Measurements from ENCODE around the gene PNKD. TPM values are rescaled to one million over a fixed set of nuclear protein-coding genes. Genes with fewer than 3 reads are reported as not detected.

PNKD gene
- total RNA-seq, 1 donor: 26.8 TPM

DNA sequence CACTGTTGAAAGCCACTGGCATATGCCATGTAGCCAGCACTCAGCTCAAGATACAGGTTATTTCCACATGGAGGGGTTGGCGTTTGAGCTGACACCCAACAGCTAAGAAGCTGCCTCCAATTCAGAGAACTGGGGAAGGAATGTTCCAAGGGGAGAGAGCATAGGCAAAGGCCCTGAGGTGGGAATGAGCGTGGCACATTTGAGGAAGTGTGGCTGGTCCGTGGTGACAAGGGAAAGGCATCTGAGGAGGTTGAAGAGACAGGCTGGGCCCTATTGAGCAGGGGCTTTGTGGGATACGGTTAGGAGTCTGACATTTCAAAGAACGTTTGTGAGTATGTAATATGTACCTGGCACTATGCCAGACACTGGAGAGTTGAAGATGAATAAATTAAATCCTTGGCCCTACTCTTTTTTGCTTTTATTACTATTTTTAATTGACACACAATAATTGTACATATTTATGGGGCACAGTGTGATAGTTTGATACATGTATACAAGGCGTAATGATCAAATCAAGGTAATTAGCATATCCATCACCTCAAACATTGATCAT lies 49.6 kb downstream of the PNKD start:
- DNase-seq (ENCODE audit: low read depth): no peak
- H3K4me3 ChIP-seq (ENCODE audit: low read depth, low read length): no peak overlapping the region
- TF ChIP-seq, protein P1, sequence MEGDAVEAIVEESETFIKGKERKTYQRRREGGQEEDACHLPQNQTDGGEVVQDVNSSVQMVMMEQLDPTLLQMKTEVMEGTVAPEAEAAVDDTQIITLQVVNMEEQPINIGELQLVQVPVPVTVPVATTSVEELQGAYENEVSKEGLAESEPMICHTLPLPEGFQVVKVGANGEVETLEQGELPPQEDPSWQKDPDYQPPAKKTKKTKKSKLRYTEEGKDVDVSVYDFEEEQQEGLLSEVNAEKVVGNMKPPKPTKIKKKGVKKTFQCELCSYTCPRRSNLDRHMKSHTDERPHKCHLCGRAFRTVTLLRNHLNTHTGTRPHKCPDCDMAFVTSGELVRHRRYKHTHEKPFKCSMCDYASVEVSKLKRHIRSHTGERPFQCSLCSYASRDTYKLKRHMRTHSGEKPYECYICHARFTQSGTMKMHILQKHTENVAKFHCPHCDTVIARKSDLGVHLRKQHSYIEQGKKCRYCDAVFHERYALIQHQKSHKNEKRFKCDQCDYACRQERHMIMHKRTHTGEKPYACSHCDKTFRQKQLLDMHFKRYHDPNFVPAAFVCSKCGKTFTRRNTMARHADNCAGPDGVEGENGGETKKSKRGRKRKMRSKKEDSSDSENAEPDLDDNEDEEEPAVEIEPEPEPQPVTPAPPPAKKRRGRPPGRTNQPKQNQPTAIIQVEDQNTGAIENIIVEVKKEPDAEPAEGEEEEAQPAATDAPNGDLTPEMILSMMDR (IDR thresholded peaks at IDR 0.05; ENCODE audit: insufficient read depth, low read depth, low read length): no peak

DNA sequence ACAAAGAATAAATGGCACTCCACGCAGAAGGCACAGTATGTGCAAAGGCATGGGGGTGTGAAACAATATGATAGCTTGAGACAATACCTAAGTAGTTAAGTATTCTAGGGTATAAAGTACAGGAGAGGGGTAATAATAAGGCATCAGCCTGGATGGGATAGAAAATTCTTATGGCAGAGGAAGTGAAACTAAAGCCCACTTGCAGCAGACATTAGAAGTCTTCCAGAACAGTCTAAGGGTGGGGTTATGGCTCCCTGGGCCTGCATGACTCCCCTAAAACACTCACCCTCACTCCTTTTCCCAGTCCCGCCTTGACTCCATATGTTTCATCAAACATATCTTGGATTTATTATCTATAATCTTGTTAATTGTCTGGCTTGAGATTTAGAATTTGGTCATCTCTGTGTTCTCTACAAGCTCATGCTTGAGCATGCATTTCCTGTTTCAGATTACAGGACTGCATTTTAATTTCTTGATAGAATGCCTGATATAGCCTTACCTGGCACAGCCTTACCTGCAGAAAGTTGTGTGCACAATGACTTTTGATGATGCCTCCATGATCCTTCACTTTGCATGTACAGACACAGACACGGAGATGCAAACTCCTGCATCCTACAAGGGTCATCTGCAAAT lies 50.5 kb downstream of the PNKD start:
- TF ChIP-seq, protein P1 (IDR thresholded peaks at IDR 0.05; ENCODE audit: insufficient read depth, low read depth, low read length): no peak
- no peak for DNase-seq (ENCODE audit: low read depth)
- no peak overlapping the region for H3K4me3 ChIP-seq (ENCODE audit: low read depth, low read length)

DNA sequence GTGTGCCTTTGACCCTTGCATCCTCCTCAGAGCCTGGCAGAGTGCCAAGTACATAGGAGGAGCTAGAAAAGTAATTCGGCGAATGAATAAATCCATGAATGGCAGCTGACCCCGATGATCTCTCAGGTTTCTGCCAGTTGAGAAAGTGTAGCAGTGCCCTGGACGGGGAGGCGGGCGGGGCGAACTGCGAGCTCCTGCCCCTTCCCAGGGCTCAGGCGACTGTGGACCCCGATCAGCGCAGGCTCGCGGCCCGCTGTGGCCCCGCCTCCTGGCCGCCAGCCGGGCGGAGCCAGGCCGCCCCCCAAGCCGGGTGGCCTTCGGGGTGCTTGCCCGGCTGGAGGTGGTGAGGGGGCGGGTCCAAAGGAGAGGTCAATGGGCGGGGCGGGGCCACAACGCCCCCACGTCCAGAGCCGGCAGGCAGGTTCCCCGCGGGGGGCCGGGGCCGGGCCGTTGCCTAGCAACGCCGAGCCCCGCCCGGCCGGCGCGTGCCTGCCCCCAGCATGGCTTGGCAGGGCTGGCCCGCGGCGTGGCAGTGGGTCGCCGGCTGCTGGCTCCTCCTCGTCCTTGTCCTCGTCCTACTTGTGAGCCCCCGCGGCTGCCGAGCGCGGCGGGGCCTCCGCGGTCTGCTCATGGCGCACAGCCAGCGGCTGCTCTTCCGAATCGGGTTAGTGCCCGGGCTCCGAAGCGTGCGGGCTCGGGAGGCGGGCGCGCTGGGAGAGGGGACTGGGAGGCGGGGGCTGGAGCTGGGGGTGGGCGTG lies 52.6 kb downstream of the PNKD start:
- peak overlapping the region; percentile 82 for H3K4me3 ChIP-seq (ENCODE audit: low read depth, low read length)
- peak; percentile 98 for DNase-seq (ENCODE audit: low read depth)
- TF ChIP-seq, protein P1 (IDR thresholded peaks at IDR 0.05; ENCODE audit: insufficient read depth, low read depth, low read length): no peak

DNA sequence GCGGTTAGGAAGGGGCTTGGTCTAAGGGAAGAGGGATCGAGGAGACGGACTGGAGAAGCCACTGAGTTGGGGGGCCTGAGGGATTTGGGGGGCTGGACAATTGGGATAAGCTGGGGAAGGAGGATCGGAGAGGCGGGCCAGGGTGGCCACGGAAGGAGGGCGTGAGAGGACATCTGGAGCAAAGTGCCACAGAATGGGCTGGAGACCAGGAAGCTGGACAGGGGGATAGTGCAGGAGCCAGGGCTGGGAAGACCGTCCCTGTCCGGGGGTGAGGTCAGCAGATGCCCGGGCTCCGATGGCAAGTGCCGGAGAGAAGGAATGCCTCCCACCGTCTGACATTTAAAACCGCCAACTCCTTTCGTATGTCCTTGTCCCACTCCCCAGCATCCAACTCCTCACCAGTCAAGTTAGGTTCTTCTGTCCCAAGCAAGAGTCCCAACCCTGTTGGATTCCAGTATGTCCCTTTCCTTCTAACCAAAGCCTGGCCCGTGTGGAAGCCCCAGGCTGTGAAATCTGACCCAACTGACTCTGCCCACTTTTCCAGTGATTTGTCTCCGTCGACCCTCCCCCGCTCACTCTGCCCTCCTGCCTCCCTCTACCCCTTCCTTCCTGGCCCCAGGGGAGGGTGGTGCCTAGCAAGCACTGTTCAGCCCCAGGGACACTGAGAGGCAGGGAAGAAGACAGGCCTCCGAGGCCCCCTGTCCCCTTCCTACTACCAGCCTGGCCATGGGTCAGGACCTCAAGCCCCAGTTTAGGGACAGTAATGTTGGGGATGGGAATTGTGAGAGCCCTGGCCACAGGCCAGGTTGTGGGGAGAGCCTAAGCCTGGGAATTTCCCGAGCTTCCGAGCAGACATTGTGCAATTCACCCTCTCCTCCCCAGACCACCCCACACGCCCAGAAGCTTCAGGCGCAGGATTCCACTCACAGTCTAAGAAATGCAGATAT lies 53.5 kb downstream of the PNKD start:
- TF ChIP-seq, protein P1 (IDR thresholded peaks at IDR 0.05; ENCODE audit: insufficient read depth, low read depth, low read length): no peak
- H3K4me3 ChIP-seq (ENCODE audit: low read depth, low read length): peak overlapping the region; percentile 82
- peak; percentile 91 for DNase-seq (ENCODE audit: low read depth)

DNA sequence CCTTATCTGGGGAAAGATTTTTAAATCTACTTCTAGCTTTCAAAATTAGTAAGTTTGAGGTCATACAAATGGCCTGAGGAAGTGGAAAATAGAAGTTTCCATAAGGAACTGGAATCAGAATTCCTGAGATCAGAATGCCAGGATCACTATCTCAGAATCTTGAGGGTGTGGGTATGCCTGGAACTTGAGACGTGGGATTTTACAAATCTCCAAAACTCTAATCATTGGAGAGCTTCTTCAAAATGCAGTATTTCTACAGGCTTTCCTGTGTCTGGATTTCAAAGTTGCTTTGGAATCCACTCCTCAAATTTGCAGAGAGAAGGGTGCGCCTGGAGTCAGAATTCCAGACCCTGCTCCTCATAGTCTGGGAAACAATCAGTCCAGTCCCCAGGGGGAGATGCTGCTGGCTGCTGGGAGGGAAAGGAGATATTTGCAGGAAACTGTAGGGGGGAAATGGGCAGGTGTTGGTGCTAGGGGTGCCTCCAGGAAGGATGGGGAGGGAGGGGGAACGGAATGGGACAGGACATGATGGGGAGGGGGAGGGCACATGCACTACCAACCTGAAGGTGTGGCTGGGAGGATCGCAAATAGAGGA lies 55.3 kb downstream of the PNKD start:
- TF ChIP-seq, protein P1 (IDR thresholded peaks at IDR 0.05; ENCODE audit: insufficient read depth, low read depth, low read length): no peak
- no peak for DNase-seq (ENCODE audit: low read depth)
- no peak overlapping the region for H3K4me3 ChIP-seq (ENCODE audit: low read depth, low read length)

DNA sequence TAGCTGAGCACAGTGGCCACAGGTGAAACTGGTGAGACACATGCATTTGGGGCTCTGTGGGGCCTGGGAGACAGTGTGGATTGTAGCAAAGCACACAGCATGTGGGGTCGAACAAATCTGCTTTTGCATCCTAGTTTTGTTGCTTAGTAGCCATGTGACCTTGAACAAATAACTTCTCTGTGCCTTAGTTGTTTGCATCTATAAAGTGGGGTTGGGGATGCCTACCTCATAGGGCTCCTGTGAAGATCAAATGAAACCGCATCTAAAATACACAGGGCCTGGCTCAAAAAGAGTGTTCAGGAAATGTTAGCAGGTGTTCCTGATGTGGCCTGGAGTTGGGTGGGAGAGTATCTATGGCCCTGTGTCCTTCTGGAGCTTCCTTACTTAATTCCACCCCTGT lies 56.0 kb downstream of the PNKD start:
- no peak for DNase-seq (ENCODE audit: low read depth)
- TF ChIP-seq, protein P1 (IDR thresholded peaks at IDR 0.05; ENCODE audit: insufficient read depth, low read depth, low read length): no peak
- H3K4me3 ChIP-seq (ENCODE audit: low read depth, low read length): no peak overlapping the region

Data from fibroblast of villous mesenchyme (primary cell).